ENCODE measurements around the gene EPS8L2. TPM values are rescaled to one million over a fixed set of nuclear protein-coding genes. Genes with fewer than 3 reads are reported as not detected.
A peak's percentile ranks its signal among the peaks of the same experiment; 100 is the strongest.

The EPS8L2 gene
- total and polyA plus RNA-seq, 2 of the 13 experiments (the other 11 are each of a cell fraction or from before 2014, with no cell fraction given): 89.3 to 416 TPM

DNA sequence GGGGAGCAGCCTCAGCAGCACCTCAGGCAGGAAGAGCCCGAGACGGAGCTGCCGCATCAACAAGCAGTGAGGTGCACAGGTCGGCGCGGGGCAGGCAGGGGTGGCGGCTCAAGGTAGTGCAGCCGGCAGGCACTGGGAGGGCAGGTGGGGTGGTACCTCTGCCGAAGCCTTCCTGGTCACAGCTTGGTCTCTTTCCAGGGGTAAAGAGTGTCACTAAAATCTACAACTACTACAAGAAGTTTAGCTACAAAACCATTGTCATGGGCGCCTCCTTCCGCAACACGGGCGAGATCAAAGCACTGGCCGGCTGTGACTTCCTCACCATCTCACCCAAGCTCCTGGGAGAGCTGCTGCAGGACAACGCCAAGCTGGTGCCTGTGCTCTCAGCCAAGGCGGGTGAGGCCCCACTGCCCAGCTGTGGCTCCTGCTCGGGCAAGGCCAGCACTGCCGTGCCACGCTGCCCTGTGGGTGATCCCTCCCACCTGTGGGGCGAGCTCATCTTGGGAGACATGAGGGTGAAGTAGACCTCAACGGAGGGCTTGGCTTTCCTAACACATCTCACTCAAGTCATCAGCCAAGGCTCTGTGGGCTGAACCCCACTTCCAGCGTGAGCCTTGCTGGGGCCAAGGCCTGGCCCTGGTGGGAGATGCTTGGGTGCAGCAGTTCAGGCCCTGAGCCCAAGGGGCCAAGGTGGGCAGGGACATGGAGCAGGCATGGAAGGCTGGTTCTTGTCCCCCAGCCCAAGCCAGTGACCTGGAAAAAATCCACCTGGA lies 57.7 kb downstream of the EPS8L2 start (continued):
- TF ChIP-seq ZNF263 (CRISPR knock-in tag; IDR thresholded peaks at IDR 0.05) (no peak), MTA3 (CRISPR knock-in tag; IDR thresholded peaks at IDR 0.05) (no peak), RBFOX2 (IDR thresholded peaks at IDR 0.05; ENCODE audit: low read depth, low read length) (peak; percentile 59; the same call in 1 of the 2 replicates), KAT2B (IDR thresholded peaks at IDR 0.05; ENCODE audit: borderline replicate concordance, low read depth, low read length) (no peak), ZNF558 (CRISPR knock-in tag; IDR thresholded peaks at IDR 0.05; ENCODE audit: borderline replicate concordance) (no peak), TAF15 (IDR thresholded peaks at IDR 0.05; ENCODE audit: low read depth, low read length, poor library complexity, severe bottlenecking) (no peak), ATRX (CRISPR knock-in tag; IDR thresholded peaks at IDR 0.05; ENCODE audit: borderline replicate concordance) (no peak), ZNF367 (CRISPR knock-in tag; IDR thresholded peaks at IDR 0.05; ENCODE audit: borderline replicate concordance) (no peak), ZNF326 (CRISPR knock-in tag; IDR thresholded peaks at IDR 0.05; ENCODE audit: borderline replicate concordance) (peak; percentile 65; the same call in 1 of the 2 replicates), AGO2 (optimal IDR thresholded peaks at IDR 0.05; ENCODE audit: low read depth, low read length) (peak; percentile 85), KDM2A (CRISPR knock-in tag; IDR thresholded peaks at IDR 0.05; ENCODE audit: borderline replicate concordance, low read depth) (0 out of 2 replicates have a peak, but pooled peaks have one; percentile 17)
- TF ChIP-seq, protein P1, sequence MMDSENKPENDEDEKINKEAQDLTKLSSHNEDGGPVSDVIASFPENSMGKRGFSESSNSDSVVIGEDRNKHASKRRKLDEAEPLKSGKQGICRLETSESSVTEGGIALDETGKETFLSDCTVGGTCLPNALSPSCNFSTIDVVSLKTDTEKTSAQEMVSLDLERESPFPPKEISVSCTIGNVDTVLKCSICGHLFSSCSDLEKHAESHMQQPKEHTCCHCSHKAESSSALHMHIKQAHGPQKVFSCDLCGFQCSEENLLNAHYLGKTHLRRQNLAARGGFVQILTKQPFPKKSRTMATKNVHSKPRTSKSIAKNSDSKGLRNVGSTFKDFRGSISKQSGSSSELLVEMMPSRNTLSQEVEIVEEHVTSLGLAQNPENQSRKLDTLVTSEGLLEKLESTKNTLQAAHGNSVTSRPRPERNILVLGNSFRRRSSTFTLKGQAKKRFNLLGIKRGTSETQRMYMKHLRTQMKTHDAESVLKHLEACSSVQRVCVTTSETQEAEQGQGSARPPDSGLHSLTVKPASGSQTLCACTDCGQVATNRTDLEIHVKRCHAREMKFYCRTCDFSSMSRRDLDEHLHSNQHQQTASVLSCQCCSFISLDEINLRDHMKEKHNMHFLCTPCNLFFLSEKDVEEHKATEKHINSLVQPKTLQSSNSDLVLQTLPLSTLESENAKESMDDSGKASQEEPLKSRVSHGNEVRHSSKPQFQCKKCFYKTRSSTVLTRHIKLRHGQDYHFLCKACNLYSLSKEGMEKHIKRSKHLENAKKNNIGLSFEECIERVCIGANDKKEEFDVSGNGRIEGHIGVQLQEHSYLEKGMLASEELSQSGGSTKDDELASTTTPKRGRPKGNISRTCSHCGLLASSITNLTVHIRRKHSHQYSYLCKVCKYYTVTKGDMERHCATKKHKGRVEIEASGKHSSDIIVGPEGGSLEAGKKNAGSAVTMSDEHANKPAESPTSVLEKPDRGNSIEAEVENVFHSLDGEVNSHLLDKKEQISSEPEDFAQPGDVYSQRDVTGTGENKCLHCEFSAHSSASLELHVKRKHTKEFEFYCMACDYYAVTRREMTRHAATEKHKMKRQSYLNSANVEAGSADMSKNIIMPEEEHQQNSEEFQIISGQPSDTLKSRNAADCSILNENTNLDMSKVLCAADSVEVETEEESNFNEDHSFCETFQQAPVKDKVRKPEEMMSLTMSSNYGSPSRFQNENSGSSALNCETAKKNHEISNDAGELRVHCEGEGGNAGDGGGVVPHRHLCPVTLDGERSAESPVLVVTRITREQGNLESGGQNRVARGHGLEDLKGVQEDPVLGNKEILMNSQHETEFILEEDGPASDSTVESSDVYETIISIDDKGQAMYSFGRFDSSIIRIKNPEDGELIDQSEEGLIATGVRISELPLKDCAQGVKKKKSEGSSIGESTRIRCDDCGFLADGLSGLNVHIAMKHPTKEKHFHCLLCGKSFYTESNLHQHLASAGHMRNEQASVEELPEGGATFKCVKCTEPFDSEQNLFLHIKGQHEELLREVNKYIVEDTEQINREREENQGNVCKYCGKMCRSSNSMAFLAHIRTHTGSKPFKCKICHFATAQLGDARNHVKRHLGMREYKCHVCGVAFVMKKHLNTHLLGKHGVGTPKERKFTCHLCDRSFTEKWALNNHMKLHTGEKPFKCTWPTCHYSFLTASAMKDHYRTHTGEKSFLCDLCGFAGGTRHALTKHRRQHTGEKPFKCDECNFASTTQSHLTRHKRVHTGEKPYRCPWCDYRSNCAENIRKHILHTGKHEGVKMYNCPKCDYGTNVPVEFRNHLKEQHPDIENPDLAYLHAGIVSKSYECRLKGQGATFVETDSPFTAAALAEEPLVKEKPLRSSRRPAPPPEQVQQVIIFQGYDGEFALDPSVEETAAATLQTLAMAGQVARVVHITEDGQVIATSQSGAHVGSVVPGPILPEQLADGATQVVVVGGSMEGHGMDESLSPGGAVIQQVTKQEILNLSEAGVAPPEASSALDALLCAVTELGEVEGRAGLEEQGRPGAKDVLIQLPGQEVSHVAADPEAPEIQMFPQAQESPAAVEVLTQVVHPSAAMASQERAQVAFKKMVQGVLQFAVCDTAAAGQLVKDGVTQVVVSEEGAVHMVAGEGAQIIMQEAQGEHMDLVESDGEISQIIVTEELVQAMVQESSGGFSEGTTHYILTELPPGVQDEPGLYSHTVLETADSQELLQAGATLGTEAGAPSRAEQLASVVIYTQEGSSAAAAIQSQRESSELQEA (CRISPR knock-in tag; IDR thresholded peaks at IDR 0.05; ENCODE audit: not compliant biosample characterization): no peak
- TF ChIP-seq, protein P2, sequence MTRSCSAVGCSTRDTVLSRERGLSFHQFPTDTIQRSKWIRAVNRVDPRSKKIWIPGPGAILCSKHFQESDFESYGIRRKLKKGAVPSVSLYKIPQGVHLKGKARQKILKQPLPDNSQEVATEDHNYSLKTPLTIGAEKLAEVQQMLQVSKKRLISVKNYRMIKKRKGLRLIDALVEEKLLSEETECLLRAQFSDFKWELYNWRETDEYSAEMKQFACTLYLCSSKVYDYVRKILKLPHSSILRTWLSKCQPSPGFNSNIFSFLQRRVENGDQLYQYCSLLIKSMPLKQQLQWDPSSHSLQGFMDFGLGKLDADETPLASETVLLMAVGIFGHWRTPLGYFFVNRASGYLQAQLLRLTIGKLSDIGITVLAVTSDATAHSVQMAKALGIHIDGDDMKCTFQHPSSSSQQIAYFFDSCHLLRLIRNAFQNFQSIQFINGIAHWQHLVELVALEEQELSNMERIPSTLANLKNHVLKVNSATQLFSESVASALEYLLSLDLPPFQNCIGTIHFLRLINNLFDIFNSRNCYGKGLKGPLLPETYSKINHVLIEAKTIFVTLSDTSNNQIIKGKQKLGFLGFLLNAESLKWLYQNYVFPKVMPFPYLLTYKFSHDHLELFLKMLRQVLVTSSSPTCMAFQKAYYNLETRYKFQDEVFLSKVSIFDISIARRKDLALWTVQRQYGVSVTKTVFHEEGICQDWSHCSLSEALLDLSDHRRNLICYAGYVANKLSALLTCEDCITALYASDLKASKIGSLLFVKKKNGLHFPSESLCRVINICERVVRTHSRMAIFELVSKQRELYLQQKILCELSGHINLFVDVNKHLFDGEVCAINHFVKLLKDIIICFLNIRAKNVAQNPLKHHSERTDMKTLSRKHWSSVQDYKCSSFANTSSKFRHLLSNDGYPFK (CRISPR knock-in tag; IDR thresholded peaks at IDR 0.05; ENCODE audit: borderline replicate concordance): no peak
- TF ChIP-seq, protein P3, sequence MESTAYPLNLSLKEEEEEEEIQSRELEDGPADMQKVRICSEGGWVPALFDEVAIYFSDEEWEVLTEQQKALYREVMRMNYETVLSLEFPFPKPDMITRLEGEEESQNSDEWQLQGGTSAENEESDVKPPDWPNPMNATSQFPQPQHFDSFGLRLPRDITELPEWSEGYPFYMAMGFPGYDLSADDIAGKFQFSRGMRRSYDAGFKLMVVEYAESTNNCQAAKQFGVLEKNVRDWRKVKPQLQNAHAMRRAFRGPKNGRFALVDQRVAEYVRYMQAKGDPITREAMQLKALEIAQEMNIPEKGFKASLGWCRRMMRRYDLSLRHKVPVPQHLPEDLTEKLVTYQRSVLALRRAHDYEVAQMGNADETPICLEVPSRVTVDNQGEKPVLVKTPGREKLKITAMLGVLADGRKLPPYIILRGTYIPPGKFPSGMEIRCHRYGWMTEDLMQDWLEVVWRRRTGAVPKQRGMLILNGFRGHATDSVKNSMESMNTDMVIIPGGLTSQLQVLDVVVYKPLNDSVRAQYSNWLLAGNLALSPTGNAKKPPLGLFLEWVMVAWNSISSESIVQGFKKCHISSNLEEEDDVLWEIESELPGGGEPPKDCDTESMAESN (CRISPR knock-in tag; conservative IDR thresholded peaks at IDR 0.05): 0 out of 2 replicates have a peak, but pooled peaks have one; percentile 34

Measured in HepG2 (cell line).